22Rv1 (cell line): ENCODE measurements around the gene SLC35F4.

Source experiments
- CTCF ChIP-seq: fragments of 450-650 bp; IDR thresholded peaks from 2 replicates; pipeline ENCODE4 v1.5.1; 2017; ENCODE audit warnings: mild to moderate bottlenecking
- ZFX ChIP-seq: fragments of 450-650 bp; IDR thresholded peaks from 2 replicates; pipeline ENCODE4 v1.6.1; 2017; ENCODE audit warnings: antibody characterized with exemption, borderline replicate concordance

DNA sequence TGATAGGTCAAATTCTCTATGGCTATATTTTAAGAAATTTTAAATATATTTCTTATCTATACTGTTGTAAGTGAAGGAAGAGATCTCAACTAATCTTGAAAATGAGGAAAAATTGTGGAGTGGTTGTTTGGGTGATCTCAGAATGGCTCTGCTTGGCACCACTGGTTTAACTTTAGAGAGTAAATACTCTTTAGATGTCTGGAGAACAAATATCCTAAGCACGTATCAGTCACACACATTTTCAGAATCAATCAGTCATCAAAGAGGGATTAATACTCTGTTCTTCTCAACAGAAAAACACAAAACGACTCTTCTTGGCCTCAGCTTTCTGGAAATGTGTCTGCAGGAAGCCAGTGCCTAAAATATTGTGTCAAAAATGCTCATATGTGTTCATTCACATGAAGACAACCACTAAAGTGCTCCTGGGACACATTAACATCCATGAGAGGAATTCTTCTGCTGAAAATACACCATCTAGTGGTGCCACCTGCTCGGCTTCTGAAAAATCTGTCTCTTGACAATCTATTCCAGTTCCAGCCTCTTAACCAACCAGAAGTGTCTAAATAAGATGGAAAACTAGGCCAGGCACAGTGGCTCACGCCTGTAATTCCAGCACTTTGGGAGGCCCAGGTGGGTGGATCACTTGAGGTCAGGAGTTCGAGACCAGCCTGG, 291.1 kb downstream of the SLC35F4 start:
- TF ChIP-seq CTCF (0 out of 2 replicates have a peak, but pooled peaks have one; percentile 11), ZFX (no peak)
